Bronchial epithelial cell (primary cell): ENCODE measurements around the gene PSMG3. TPM values are rescaled to one million over a fixed set of nuclear protein-coding genes. Genes with fewer than 3 reads are reported as not detected.

ENCODE experiments used
- DNase-seq: peaks from one replicate; pipeline ENCODE4 v3.0.0-alpha.2; 2010; ENCODE audit warnings: low read depth
- FAIRE-seq: peaks from 2 replicates; lab custom pipeline; 2011; peaks lifted over from hg19 to GRCh38; lab: Jason Lieb, UNC
- H3K27me3 ChIP-seq: 2 replicates; pipeline ENCODE4 v1.5.1; 2011; ENCODE audit warnings: low read length; ENCODE audit not compliant: control insufficient read depth, insufficient read depth
- H3K36me3 ChIP-seq: 2 replicates; pipeline ENCODE4 v1.5.1; 2011; ENCODE audit warnings: low read length; ENCODE audit not compliant: control insufficient read depth, insufficient read depth
- H3K4me3 ChIP-seq: 2 replicates; pipeline ENCODE4 v1.5.1; 2011; ENCODE audit warnings: mild to moderate bottlenecking, low read depth, low read length, control low read depth
- total RNA-seq: library from RNA; depleted of rRNA; stranded (reverse); fragments of >200 nt; gene quantifications from 2 replicates; pipeline ENCODE4 v1.2.1, GENCODE V29; 2014
- TF ChIP-seq, protein P1 (sequence below): IDR thresholded peaks from 2 replicates; pipeline ENCODE4 v1.5.1; 2011; ENCODE audit warnings: mild to moderate bottlenecking, moderate library complexity, low read length, control low read depth, inconsistent platforms; ENCODE audit not compliant: insufficient read depth, severe bottlenecking

The PSMG3 gene
- total RNA-seq, 1 donor from 2014 or later = 50.8 TPM

GRCh38 chr7:1561036-1561940, 8.5 kb downstream of the PSMG3 start:
- TF ChIP-seq, protein P1, sequence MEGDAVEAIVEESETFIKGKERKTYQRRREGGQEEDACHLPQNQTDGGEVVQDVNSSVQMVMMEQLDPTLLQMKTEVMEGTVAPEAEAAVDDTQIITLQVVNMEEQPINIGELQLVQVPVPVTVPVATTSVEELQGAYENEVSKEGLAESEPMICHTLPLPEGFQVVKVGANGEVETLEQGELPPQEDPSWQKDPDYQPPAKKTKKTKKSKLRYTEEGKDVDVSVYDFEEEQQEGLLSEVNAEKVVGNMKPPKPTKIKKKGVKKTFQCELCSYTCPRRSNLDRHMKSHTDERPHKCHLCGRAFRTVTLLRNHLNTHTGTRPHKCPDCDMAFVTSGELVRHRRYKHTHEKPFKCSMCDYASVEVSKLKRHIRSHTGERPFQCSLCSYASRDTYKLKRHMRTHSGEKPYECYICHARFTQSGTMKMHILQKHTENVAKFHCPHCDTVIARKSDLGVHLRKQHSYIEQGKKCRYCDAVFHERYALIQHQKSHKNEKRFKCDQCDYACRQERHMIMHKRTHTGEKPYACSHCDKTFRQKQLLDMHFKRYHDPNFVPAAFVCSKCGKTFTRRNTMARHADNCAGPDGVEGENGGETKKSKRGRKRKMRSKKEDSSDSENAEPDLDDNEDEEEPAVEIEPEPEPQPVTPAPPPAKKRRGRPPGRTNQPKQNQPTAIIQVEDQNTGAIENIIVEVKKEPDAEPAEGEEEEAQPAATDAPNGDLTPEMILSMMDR = no peak

DNA sequence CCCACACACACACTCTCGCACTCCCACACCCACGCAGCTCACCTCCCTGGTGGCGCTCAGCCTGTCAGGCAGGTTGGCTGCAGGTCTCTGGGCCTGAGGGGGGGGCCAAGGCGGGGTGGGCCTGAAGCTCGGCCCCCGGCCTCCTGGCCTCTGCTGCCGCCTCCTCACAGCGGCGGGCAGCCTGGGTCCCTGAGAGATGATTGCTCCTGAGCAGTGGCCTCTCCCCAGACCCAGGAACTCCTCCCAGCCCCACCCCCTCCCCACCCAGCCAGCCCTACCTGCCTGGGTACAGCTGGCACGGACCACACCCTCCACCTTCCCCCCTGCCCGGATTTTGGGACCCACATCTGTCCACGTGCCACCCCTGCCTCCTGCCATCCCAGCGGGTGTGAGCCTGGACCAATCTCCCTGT, 9.2 kb downstream of the PSMG3 start:
- TF ChIP-seq, protein P1 = no peak
- Histone ChIP-seq H3K36me3 (no peaks in the 10 kb centered on the region), H3K4me3 (peak overlapping the region; percentile 40), H3K27me3 (no peaks in the 10 kb centered on the region)
- DNase-seq (no peak), FAIRE-seq (no peak)

More at GRCh38 chr7:1561036-1561940, 8.5 kb downstream of the PSMG3 start:
- Histone ChIP-seq H3K36me3 (no peaks in the 10 kb centered on the region), H3K4me3 (peak overlapping the region; percentile 40), H3K27me3 (no peaks in the 10 kb centered on the region)
- no peak for DNase-seq
- no peak for FAIRE-seq

GRCh38 chr7:1559626-1560590, 9.9 kb downstream of the PSMG3 start:
- peak; percentile 73 for DNase-seq
- FAIRE-seq = no peak
- TF ChIP-seq, protein P1 = no peak
- Histone ChIP-seq H3K36me3 (no peaks in the 10 kb centered on the region), H3K4me3 (peak overlapping the region; percentile 40), H3K27me3 (no peaks in the 10 kb centered on the region)

DNA sequence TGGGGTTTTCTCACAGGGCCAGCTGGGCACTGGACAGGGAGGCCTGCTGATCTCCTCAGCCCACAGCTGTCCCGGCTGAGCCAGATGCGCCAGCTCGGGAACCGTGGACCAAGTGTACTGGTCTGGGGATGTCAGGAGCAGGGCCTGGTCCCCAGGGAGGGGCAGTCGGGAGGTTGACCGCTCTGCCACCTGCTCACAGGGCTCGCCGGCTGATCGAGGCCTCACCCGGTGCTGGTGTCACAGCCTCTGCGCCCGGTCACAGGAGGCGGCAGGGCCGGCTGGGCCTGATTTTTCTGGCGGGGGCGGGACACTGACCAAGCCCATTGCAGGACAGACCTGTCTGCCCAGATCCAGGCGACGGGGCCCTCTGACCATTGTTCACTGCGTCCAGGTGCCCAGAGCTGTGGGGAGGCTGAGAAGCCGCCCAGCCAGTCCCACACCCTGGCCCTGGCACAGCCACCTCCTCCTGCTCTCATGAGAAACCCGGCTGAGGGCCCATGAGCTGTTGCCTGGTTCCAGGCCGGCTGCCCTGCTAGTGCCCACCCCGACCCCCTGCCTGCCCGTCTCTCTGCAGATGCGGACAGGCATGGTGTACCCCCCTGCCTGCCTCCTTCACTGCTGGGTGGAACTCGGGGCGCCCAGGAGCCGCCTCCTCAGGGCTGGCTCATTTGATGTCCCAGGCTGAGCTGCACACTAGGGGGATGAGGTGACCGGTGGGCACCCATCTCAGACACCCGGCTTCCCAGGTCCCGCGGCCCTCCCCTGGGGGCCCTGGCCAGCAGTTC, 10.8 kb downstream of the PSMG3 start:
- peaks cover 2% of the 10 kb centered on the region for H3K36me3 ChIP-seq
- no peak for DNase-seq
- no peak for FAIRE-seq

More for the DNA sequence above, 10.8 kb downstream of the PSMG3 start:
- TF ChIP-seq, protein P1 = no peak
- peak overlapping the region; percentile 40 for H3K4me3 ChIP-seq
- H3K27me3 ChIP-seq = no peaks in the 10 kb centered on the region
